Kidney epithelial cell (primary cell): Measurements from ENCODE around the gene SLC25A28. TPM values are rescaled to one million over a fixed set of nuclear protein-coding genes. Genes with fewer than 3 reads are reported as not detected.

Experiments used
- DNase-seq: peaks from one replicate; pipeline ENCODE4 v3.0.0-alpha.2; 2010; ENCODE audit warnings: low read depth
- H3K27me3 ChIP-seq: 2 replicates; pipeline ENCODE4 v1.6.0; 2011; ENCODE audit warnings: low read length; ENCODE audit not compliant: control insufficient read depth, insufficient read depth
- H3K36me3 ChIP-seq: 2 replicates; pipeline ENCODE4 v1.5.1; 2011; ENCODE audit warnings: low read length; ENCODE audit not compliant: control insufficient read depth, insufficient read depth
- H3K4me3 ChIP-seq: 2 replicates; pipeline ENCODE4 v1.5.1; 2011; ENCODE audit warnings: low read depth, mild to moderate bottlenecking, control low read depth, low read length
- CTCF ChIP-seq: IDR thresholded peaks from 2 replicates; pipeline ENCODE4 v1.5.1; 2011; ENCODE audit warnings: mild to moderate bottlenecking, moderate library complexity, low read length, control low read depth, inconsistent platforms; ENCODE audit not compliant: insufficient read depth, poor library complexity, severe bottlenecking
- total RNA-seq: library from RNA; depleted of rRNA; stranded (reverse); fragments of >200 nt; gene quantifications from 2 replicates; pipeline ENCODE4 v1.2.3, GENCODE V29; 2015

The SLC25A28 gene
- total RNA-seq, 1 donor from 2014 or later, result 7.9 TPM

GRCh38 chr10:99652800-99653390 lies 32.7 kb upstream of the SLC25A28 start:
- no peak for DNase-seq
- Histone ChIP-seq H3K36me3 (no peaks in the 10 kb centered on the region), H3K27me3 (no peaks in the 10 kb centered on the region), H3K4me3 (no peak overlapping the region)
- TF ChIP-seq CTCF, result no peak

- no peak for DNase-seq
- Histone ChIP-seq H3K36me3 (no peaks in the 10 kb centered on the region), H3K4me3 (no peak overlapping the region), H3K27me3 (no peaks in the 10 kb centered on the region)
- TF ChIP-seq CTCF, result no peak
These were observed 28.5 kb upstream of the SLC25A28 start for GRCh38 chr10:99648717-99649116.

GRCh38 chr10:99647601-99648151 lies 27.4 kb upstream of the SLC25A28 start:
- no peak overlapping the region for H3K4me3 ChIP-seq
- no peak for DNase-seq
- TF ChIP-seq CTCF, result no peak
- no peaks in the 10 kb centered on the region for H3K27me3 ChIP-seq
- no peaks in the 10 kb centered on the region for H3K36me3 ChIP-seq

GRCh38 chr10:99633832-99634231 lies 13.6 kb upstream of the SLC25A28 start:
- DNase-seq, result no peak
- no peak overlapping the region for H3K4me3 ChIP-seq
- TF ChIP-seq CTCF, result no peak
- no peaks in the 10 kb centered on the region for H3K36me3 ChIP-seq
- no peaks in the 10 kb centered on the region for H3K27me3 ChIP-seq

GRCh38 chr10:99631496-99631895 lies 11.3 kb upstream of the SLC25A28 start:
- Histone ChIP-seq H3K4me3 (no peak overlapping the region), H3K36me3 (no peaks in the 10 kb centered on the region), H3K27me3 (no peaks in the 10 kb centered on the region)
- DNase-seq, result no peak
- no peak for TF ChIP-seq CTCF

- H3K4me3 ChIP-seq, result no peak overlapping the region
- H3K27me3 ChIP-seq, result no peaks in the 10 kb centered on the region
- no peak for TF ChIP-seq CTCF
- no peak for DNase-seq
- H3K36me3 ChIP-seq, result no peaks in the 10 kb centered on the region
These were observed 10.8 kb upstream of the SLC25A28 start for GRCh38 chr10:99630991-99631390.
